Stimulated activated naive CD8-positive, alpha-beta T cell treated with anti-CD3 and anti-CD28 coated beads, Interleukin-15, amount 100 ng/mL, for 72 hours (primary cell): Measurements from ENCODE around the gene LMTK2.

Source experiments
- ATAC-seq: fragments of 150-1000 bp; cut with Tn5 transposase; 2 replicates; pipeline ENCODE4 v1.10.0; 2021; ENCODE audit warnings: mild to moderate bottlenecking, moderate library complexity
- DNase-seq, 2 donors: peaks; one replicate each; pipeline ENCODE4 v3.0.0; 2021 to 2022
- H3K27ac Mint-ChIP-seq, 2 donors: one replicate each; pipeline ENCODE4 v1.8.0; 2022; ENCODE audit warnings: mild to moderate bottlenecking in 2 of 2, mixed read lengths in 2 of 2, moderate library complexity in 2 of 2
- H3K27me3 Mint-ChIP-seq: one replicate; pipeline ENCODE4 v1.8.0; 2022; ENCODE audit warnings: mixed read lengths
- H3K4me1 Mint-ChIP-seq: one replicate; pipeline ENCODE4 v1.8.0; 2022; ENCODE audit warnings: mild to moderate bottlenecking, mixed read lengths
- H3K4me3 Mint-ChIP-seq, 2 donors: one replicate each; pipeline ENCODE4 v1.8.0; 2022; ENCODE audit warnings: mild to moderate bottlenecking in 2 of 2, mixed read lengths in 2 of 2, moderate library complexity in 1 of 2
- H3K9me3 Mint-ChIP-seq, 2 donors: one replicate each; pipeline ENCODE4 v1.8.0; 2022; ENCODE audit warnings: mixed read lengths in 2 of 2

Gene LMTK2

DNA sequence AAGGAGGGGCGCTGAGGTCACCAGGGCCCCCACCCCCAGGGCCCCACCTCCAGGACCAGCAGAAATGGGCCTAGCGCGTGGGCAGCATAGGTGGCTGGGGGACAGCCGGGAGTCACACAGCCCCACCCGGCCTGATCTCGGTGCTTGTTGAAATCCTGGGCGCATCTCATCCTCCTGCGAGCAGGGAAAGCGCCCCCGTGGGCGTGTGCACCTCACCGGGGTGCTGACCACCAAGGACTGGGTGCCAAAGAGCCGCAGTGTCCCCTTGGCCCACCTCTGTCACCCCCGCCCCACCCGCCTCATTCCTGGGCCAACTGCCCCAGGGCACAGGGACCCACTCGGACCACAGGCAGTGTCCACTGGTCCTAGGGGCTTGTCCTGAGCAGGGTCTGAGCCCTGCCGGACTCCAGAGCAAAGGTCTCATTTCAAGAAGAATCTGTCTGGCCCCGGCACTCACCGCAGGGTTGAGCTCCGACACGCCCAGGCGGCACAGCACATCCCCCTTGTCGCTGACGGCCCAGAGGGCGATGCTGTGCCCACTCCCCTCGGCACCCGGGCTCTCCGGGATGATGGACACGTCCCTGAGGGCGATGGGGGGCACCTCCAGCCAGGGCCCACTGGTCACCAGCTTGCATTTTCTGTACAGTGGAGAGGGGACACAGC, 116.0 kb downstream of the LMTK2 start:
- H3K9me3 Mint-ChIP-seq = no peaks in the 10 kb centered on the region
- H3K4me1 Mint-ChIP-seq = peaks cover 21% of the 10 kb centered on the region
- no peak overlapping the region for H3K4me3 Mint-ChIP-seq
- H3K27me3 Mint-ChIP-seq = no peaks in the 10 kb centered on the region
- ATAC-seq (peak; percentile 13), DNase-seq (no peak)
- no peak overlapping the region for H3K27ac Mint-ChIP-seq

DNA sequence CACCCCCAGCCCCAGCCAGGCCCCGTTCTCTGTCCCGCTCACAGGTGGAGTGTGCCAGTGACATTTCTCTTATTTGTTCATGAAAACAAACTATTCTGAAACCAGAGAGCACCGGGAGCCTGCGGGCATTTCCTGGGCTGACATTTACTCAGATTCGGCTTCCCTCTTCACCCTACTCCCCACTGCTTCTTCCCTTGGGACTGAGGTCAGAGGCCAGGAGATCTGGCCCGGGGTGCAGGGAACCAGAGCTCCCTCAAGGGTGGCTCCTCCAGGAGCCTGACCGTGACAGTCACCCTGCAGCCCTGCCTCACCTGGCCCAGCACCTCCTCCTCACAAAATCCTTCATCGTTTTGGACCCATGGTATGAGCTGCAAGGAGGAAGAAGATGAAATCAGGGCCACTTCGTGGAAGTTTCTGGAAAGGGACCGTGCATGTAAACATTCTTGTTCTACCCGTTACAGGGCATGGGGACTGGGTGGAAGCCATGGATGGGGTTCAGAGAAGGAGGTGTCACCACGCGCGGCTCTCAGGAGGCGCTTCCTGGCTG, 116.8 kb downstream of the LMTK2 start:
- H3K27me3 Mint-ChIP-seq = no peaks in the 10 kb centered on the region
- H3K27ac Mint-ChIP-seq = peak overlapping the region in 1 of 2 donors; percentile 92
- DNase-seq = no peak
- ATAC-seq = peak; percentile 14
- H3K4me1 Mint-ChIP-seq = peaks cover 19% of the 10 kb centered on the region
- H3K9me3 Mint-ChIP-seq = no peaks in the 10 kb centered on the region
- no peak overlapping the region for H3K4me3 Mint-ChIP-seq

- H3K27ac Mint-ChIP-seq = peak overlapping the region; percentile 65 to 67
- ATAC-seq = peak; percentile 36
- no peak for DNase-seq
- H3K27me3 Mint-ChIP-seq = no peaks in the 10 kb centered on the region
- no peak overlapping the region for H3K4me3 Mint-ChIP-seq
- H3K4me1 Mint-ChIP-seq = peaks cover 12% of the 10 kb centered on the region
- no peaks in the 10 kb centered on the region for H3K9me3 Mint-ChIP-seq
These were observed 117.4 kb downstream of the LMTK2 start for GRCh38 chr7:98223898-98224700.

- DNase-seq = no peak
- ATAC-seq = no peak
- peak overlapping the region; percentile 49 to 65 for H3K27ac Mint-ChIP-seq
- H3K4me3 Mint-ChIP-seq = no peak overlapping the region
- peaks cover 6% of the 10 kb centered on the region for H3K4me1 Mint-ChIP-seq
- H3K27me3 Mint-ChIP-seq = no peaks in the 10 kb centered on the region
- no peaks in the 10 kb centered on the region for H3K9me3 Mint-ChIP-seq
These were observed 118.1 kb downstream of the LMTK2 start for GRCh38 chr7:98224701-98225181.

DNA sequence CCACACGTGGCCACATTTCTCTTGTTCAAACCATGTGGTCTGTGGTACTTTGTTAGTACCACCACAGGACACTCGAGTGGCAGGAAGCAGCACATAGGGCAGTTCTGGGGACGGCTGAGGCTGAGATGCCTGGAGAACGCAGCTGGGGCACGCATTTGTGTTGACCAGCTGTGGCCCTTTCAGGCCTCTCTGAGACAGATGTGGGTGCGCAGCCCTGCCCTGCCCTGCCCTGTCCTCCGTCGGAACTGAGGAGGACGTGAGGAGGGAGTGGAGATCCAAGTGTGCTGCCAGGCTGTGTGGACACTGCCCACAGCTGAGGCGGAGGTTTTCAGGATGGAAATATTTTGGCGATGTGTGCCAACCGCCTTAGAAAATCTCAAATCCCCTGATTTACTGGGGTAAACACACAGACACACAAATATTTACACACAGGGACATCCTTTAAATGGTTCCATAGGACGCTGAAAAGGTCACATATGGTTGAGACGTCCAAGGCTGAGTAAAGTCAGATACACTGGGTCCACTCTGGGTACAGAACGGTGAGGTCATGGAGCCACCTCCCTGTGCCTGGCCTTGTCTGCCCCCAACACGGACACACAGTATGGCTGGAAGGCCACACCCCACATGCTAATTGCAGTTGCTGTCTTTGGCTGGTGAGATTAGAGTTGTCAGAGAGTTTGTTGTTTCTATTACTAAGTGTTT, 119.4 kb downstream of the LMTK2 start:
- Mint-ChIP-seq H3K27ac (peak overlapping the region in 1 of 2 donors; percentile 30), H3K9me3 (no peaks in the 10 kb centered on the region), H3K4me3 (no peak overlapping the region), H3K4me1 (peaks cover 5% of the 10 kb centered on the region), H3K27me3 (no peaks in the 10 kb centered on the region)
- no peak for ATAC-seq
- no peak for DNase-seq

GRCh38 chr7:98227939-98228338, 121.3 kb downstream of the LMTK2 start:
- no peak for DNase-seq
- Mint-ChIP-seq H3K4me1 (peaks cover 5% of the 10 kb centered on the region), H3K9me3 (no peaks in the 10 kb centered on the region), H3K4me3 (no peak overlapping the region), H3K27me3 (no peaks in the 10 kb centered on the region), H3K27ac (no peak overlapping the region)
- ATAC-seq = no peak

GRCh38 chr7:98228801-98229200, 122.1 kb downstream of the LMTK2 start:
- ATAC-seq (no peak), DNase-seq (no peak)
- H3K27ac Mint-ChIP-seq = no peak overlapping the region
- H3K27me3 Mint-ChIP-seq = no peaks in the 10 kb centered on the region
- no peak overlapping the region for H3K4me3 Mint-ChIP-seq
- peaks cover 5% of the 10 kb centered on the region for H3K4me1 Mint-ChIP-seq
- H3K9me3 Mint-ChIP-seq = no peaks in the 10 kb centered on the region

GRCh38 chr7:98229441-98229840, 122.8 kb downstream of the LMTK2 start:
- H3K27ac Mint-ChIP-seq = no peak overlapping the region
- H3K27me3 Mint-ChIP-seq = no peaks in the 10 kb centered on the region
- peaks cover 5% of the 10 kb centered on the region for H3K4me1 Mint-ChIP-seq
- ATAC-seq (no peak), DNase-seq (no peak)
- H3K9me3 Mint-ChIP-seq = no peaks in the 10 kb centered on the region
- H3K4me3 Mint-ChIP-seq = no peak overlapping the region

- Mint-ChIP-seq H3K27me3 (no peaks in the 10 kb centered on the region), H3K27ac (peak overlapping the region; percentile 72 to 89), H3K4me3 (no peak overlapping the region), H3K9me3 (no peaks in the 10 kb centered on the region), H3K4me1 (peaks cover 5% of the 10 kb centered on the region)
- DNase-seq = no peak
- ATAC-seq = no peak
These were observed 123.5 kb downstream of the LMTK2 start for GRCh38 chr7:98229991-98230745.

- H3K27me3 Mint-ChIP-seq = no peaks in the 10 kb centered on the region
- no peak overlapping the region for H3K4me3 Mint-ChIP-seq
- ATAC-seq (peak; percentile 3), DNase-seq (no peak)
- H3K4me1 Mint-ChIP-seq = peaks cover 5% of the 10 kb centered on the region
- peak overlapping the region in 1 of 2 donors; percentile 67 for H3K27ac Mint-ChIP-seq
- H3K9me3 Mint-ChIP-seq = no peaks in the 10 kb centered on the region
These were observed 124.2 kb downstream of the LMTK2 start for GRCh38 chr7:98230746-98231471.

DNA sequence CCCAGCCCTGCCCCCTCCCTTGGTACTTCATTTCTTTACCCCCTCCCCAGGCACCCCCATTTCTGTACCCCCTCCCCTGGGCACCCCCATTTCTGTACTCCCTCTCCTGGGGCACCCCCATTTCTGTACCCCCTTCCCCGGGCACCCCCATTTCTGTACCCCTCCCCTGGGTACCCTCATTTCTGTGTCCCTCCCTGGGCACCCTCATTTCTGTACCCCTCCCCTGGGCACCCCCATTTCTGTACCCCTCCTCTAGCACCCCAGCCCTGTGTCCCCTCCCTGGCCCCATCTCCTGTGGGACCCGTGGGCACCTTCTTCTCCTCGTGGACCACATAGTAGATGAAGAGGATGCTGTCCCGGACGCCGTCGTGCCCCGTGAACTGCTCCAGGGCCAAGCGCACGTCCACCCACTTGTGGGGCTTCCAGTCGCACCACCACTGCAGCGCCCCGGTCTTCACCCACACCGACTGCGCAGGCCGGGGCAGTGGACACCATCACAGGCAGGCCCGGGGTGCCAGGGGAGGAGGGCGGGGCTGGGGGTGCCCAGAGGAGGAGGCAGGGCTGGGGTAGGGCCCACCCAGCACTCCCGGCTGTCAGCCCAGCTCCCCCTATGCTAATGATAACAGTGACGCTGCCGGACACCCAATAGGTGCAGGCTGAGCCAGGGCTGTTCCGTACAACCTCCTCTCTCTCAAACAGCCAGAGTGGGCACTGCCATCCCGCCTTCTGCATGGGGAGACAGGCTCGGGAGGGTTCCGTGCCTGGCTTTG, 125.0 kb downstream of the LMTK2 start:
- no peak for DNase-seq
- Mint-ChIP-seq H3K9me3 (no peaks in the 10 kb centered on the region), H3K27ac (no peak overlapping the region), H3K4me1 (peaks cover 5% of the 10 kb centered on the region), H3K27me3 (no peaks in the 10 kb centered on the region), H3K4me3 (no peak overlapping the region)
- peak; percentile 68 for ATAC-seq

GRCh38 chr7:98232263-98232585, 125.6 kb downstream of the LMTK2 start:
- no peak for ATAC-seq
- no peak for DNase-seq
- no peaks in the 10 kb centered on the region for H3K27me3 Mint-ChIP-seq
- no peaks in the 10 kb centered on the region for H3K9me3 Mint-ChIP-seq
- no peak overlapping the region for H3K27ac Mint-ChIP-seq
- H3K4me1 Mint-ChIP-seq = peaks cover 5% of the 10 kb centered on the region
- H3K4me3 Mint-ChIP-seq = no peak overlapping the region

GRCh38 chr7:98232799-98233198, 126.1 kb downstream of the LMTK2 start:
- H3K4me1 Mint-ChIP-seq = peaks cover 5% of the 10 kb centered on the region
- DNase-seq (no peak), ATAC-seq (no peak)
- no peak overlapping the region for H3K4me3 Mint-ChIP-seq
- peak overlapping the region in 1 of 2 donors; percentile 52 for H3K27ac Mint-ChIP-seq
- H3K9me3 Mint-ChIP-seq = no peaks in the 10 kb centered on the region
- no peaks in the 10 kb centered on the region for H3K27me3 Mint-ChIP-seq
